ENCODE data around the gene ZNF358.
A peak's percentile ranks its signal among the peaks of the same experiment; 100 is the strongest.
"Not testable (repeated sequence)": the region's sequence is repeated elsewhere in the genome, so short reads cannot be mapped to it uniquely, and the experiment has no call there.

Gene ZNF358

DNA sequence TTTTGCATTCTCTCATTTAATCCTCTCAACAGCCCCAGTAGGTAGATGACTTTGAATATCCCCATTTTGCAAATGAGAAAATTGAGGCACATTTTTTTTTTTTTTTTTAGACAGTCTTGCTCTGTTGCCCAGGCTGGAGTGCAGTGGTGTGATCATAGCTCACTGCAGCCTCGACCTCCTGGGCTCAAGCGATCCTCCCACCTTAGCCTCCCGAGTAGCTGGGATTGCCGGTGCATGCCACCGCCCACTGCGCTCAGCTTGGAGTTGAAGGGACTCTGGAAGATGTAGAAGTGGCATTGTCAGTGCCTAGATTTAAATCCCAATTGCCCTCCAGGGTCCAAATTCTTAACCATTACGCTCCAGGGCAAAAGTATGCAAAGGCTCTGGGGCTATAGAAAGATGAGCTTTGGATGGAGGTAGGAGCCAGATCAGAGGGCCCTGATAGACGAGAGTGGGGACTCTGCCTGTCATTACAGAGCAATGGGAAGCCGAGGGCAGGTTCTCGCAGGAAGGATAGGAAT lies 5.7 kb downstream of the ZNF358 start:
- DNase-seq: no peak

GRCh38 chr19:7522072-7522922 lies 6.4 kb downstream of the ZNF358 start, which contains the start of gene MCOLN1:
Gene MCOLN1 (plus strand): TSS chr19:7522624. CDS start chr19:7522751, 127 bp downstream.
- peak; percentile 100 for DNase-seq

DNA sequence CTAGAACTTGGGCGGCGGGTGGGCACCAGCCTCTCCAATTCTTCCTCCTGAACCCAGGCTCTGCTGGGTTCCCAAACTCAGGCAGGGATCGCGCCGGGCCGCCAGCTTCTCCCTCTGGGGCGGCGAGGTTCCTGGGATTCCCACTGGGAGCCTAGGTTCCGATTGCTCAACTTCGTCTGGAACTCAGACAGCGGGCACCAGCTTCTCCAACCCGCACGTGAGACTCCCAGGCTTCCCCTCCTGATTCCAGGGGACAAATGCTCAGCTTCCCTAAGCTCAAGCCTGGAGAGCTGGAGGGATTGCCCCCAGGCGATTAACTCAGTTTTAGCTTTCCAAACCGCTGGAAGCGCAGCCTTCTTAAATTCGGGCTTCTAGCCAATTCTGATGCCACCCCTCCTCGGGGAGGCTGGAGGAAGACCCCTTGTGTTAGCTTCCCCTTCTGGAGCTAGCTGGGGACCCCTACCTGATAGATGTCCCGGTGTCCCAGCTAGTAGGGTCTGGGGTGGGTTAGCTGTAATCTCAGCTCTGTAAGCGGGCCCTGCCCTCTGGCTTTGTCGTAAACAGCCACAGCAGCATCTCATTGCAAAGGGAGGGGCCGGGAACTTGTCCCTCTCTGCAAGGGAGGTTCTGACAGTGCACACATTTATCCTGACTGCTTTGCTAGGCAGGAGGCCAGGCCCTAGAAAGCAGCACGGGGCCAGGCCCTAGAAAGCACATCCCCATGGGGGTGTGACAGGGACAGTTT lies 7.2 kb downstream of the ZNF358 start:
- no peak for DNase-seq

GRCh38 chr19:7524523-7524922 lies 8.6 kb downstream of the ZNF358 start:
- DNase-seq: no peak

DNA sequence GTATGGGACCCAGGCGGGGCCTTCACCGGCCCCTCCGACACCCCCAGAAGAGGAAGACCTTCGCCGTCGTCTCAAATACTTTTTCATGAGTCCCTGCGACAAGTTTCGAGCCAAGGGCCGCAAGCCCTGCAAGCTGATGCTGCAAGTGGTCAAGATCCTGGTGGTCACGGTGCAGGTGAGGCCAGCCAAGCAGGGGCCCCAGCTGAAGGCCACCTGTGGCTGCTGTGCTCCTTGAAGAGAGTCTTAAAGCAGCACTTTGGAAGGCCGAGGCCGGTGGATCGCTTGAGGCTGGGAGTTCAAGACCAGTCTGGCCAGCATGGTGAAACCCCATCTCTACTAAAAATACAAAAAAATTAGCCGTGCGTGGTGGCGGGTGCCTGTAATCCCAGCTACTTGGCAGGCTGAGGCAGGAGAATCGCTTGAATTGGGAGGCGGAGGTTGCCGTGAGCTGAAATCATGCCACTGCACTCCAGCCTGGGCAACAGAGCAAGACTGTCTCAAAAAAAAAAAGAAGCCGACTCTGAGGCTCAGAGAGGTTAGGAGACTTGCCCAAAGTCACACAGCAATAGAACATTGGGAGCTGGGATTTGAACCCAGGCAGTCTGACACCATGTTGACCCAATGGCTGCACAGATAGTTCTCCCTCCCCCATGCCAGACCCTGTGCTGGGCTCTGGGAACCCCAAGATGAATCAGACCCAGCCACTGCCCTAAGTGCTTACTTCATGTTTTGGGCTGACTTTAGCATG lies 9.3 kb downstream of the ZNF358 start:
- DNase-seq: no peak

GRCh38 chr19:7526059-7526929 lies 10.4 kb downstream of the ZNF358 start:
- no peak for DNase-seq

GRCh38 chr19:7527516-7528191 lies 11.8 kb downstream of the ZNF358 start:
- DNase-seq: no peak

DNA sequence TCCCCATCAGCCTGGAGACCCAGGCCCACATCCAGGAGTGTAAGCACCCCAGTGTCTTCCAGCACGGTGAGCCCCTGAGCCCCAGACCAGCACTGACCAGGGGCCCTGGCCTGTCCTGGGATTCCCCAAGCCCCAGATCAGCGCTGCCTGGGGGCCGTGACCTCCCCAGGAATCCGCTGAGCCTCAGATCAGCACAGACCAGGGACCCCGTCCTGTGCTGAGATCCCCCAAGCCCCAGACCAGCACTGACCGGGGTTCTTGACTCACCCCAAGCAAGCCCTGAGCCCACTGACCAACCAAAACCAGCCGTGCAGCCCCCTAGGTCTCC lies 12.3 kb downstream of the ZNF358 start:
- DNase-seq: no peak

GRCh38 chr19:7528522-7529245 lies 12.8 kb downstream of the ZNF358 start:
- no peak for DNase-seq

GRCh38 chr19:7529246-7529600 lies 13.3 kb downstream of the ZNF358 start:
- DNase-seq: no peak

DNA sequence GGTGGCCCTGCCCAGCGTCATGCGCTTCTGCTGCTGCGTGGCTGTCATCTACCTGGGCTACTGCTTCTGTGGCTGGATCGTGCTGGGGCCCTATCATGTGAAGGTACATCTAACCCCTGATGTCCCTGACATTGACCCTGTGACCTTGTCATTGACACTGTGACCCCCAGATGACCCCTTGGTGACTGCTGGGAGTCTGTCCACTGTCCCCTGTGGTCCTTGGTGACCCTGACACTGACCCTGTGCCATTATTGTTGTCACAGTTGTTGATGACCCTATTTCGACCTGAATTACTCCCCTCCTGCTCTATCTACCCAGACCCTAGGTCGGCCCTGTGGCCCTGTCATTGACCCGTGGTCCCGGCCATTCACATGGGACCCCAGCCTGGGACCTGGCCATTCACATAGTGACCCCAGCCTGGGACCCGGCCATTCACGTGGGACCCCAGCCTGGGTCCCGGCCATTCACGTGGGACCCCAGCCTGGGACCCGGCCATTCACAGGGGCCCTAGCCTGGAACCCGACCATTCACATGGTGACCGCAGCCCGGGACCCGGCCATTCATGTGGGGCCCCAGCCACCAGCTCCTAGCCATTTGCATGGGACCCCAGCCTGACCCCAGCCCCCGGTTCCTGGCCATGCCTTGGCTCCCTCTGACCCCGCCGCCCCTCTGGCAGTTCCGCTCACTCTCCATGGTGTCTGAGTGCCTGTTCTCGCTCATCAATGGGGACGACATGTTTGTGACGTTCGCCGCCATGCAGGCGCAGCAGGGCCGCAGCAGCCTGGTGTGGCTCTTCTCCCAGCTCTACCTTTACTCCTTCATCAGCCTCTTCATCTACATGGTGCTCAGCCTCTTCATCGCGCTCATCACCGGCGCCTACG lies 13.9 kb downstream of the ZNF358 start:
- DNase-seq: no peak

GRCh38 chr19:7533281-7533885 lies 17.5 kb downstream of the ZNF358 start:
- DNase-seq: peak; percentile 61

DNA sequence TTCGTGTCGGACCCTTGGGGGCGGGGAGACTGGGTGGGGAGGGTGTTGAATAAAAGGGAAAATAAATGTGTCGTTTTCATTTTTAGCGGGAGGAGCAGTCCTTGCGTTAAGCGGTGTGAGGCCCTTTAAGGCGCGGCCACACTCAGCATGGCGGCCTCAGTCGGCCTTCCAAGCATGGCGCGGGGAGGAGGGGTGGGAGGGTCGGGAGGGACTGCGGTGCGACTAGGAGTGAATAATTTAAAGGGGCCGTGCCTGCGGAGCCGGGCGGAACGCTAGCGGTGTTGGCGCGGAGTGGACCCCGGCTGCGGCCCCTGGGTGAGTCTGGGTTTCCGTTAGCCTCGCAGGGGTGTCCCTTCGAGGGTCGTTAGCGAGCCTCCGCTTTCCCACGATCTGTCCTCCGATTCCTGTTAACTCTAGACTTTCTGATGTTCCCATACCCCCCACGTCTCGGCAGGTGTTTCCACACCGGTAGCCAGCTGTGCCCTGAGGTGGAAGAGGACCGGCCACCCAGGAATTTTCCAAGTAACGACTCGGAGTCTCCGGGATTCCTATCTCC lies 18.1 kb downstream of the ZNF358 start:
- DNase-seq: peak; percentile 88

GRCh38 chr19:7534531-7535046 lies 18.7 kb downstream of the ZNF358 start:
- peak; percentile 78 for DNase-seq

DNA sequence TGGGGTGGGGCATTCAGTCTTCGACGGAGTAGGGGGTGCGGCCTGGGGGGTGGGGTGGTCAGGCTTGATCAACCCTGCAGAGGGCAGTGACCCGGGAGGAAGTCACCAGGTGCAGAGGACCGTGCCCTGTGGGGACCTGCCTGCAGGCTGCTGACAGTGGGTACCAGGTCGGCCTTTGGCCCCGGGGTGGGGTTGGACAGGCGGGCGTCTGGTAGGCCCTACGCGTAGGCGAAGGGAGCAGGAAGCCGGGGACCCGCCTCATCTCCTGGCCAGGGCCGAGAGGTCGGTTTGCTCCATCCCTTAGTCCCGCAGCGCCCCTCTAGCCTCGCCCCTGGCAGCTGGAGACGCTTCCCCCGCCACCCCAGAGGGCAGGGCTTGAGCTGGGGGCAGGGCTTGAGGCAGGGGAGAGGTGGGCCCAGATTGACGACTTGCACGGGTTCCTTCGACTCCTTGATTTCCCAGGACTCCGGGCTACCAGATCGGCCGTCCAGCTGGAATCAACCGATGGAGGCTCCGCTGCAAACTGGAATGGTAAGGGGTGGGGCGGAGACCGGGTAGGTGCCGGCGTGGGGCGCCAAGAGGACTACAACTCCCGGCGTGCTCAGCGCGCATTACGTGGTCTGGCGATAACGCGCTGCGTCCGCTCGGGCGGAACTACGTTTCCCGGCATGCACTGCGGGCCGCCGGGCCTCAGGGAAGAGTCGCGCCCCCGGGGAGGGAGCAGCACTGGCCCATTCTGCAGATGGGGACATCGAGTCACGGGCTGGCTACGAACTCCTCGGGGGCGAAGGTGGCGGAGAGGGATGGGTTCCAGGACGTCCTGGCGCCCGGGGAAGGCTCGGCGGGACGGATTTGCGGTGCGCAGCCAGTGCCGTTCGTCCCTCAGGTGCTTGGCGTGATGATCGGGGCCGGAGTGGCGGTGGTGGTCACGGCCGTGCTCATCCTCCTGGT lies 19.4 kb downstream of the ZNF358 start, which contains the start of gene PNPLA6:
Gene PNPLA6, plus strand, starts transcription at position 671 of the 951 bp plus-strand sequence. Its CDS starts 72 bp downstream, at position 743.
- peak; percentile 97 for DNase-seq

- DNase-seq: no peak
These were observed 20.2 kb downstream of the ZNF358 start for GRCh38 chr19:7535998-7536695.

- not testable (repeated sequence) for DNase-seq
These were observed 23.1 kb downstream of the ZNF358 start for GRCh38 chr19:7538990-7539389.

All from activated CD8-positive, alpha-beta memory T cell treated with anti-CD3 and anti-CD28 coated beads, Interleukin-2, amount 50 U/mL, for 48 hours (primary cell).